ENCODE measurements around the gene LNX2.

DNA sequence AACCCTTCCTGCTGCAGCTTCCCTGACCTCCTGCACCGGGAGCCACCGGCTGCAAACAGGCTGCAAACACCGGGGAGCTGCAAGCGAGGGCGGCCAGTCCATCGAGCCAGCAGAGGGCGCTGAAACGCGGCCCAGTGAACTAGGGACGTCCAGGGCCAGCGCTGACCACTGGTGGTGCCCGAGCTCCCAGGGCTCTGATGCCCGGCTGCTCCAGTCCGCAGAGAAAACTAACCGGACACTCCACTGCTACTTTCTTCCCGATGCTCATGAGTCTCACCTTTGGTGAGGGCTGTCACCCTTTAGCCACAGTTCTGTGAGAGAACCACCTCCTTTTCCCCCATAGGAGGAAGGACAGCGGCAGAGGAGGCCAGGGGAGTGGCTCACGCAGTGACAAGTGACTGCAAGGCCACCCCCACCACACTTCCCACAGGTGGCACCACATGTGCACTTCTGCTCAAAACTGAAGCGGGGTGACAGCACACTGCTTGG is 87.1 kb downstream of the LNX2 start:
- TF ChIP-seq, protein P1, sequence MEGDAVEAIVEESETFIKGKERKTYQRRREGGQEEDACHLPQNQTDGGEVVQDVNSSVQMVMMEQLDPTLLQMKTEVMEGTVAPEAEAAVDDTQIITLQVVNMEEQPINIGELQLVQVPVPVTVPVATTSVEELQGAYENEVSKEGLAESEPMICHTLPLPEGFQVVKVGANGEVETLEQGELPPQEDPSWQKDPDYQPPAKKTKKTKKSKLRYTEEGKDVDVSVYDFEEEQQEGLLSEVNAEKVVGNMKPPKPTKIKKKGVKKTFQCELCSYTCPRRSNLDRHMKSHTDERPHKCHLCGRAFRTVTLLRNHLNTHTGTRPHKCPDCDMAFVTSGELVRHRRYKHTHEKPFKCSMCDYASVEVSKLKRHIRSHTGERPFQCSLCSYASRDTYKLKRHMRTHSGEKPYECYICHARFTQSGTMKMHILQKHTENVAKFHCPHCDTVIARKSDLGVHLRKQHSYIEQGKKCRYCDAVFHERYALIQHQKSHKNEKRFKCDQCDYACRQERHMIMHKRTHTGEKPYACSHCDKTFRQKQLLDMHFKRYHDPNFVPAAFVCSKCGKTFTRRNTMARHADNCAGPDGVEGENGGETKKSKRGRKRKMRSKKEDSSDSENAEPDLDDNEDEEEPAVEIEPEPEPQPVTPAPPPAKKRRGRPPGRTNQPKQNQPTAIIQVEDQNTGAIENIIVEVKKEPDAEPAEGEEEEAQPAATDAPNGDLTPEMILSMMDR (IDR thresholded peaks at IDR 0.05), result peak; percentile 51 to 70 (median 60)
- TF ChIP-seq POLR2A (IDR thresholded peaks at IDR 0.05) (no peak), EP300 (IDR thresholded peaks at IDR 0.05) (no peak)
